ENCODE results near the gene TIMM29.

- TF ChIP-seq POLR2A (IDR thresholded peaks at IDR 0.05) (no peak), EP300 (IDR thresholded peaks at IDR 0.05) (no peak)
- TF ChIP-seq, protein P1, sequence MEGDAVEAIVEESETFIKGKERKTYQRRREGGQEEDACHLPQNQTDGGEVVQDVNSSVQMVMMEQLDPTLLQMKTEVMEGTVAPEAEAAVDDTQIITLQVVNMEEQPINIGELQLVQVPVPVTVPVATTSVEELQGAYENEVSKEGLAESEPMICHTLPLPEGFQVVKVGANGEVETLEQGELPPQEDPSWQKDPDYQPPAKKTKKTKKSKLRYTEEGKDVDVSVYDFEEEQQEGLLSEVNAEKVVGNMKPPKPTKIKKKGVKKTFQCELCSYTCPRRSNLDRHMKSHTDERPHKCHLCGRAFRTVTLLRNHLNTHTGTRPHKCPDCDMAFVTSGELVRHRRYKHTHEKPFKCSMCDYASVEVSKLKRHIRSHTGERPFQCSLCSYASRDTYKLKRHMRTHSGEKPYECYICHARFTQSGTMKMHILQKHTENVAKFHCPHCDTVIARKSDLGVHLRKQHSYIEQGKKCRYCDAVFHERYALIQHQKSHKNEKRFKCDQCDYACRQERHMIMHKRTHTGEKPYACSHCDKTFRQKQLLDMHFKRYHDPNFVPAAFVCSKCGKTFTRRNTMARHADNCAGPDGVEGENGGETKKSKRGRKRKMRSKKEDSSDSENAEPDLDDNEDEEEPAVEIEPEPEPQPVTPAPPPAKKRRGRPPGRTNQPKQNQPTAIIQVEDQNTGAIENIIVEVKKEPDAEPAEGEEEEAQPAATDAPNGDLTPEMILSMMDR (IDR thresholded peaks at IDR 0.05) = no peak
These were observed 20.7 kb upstream of the TIMM29 start for GRCh38 chr19:10907925-10908324.
